Naive thymus-derived CD4-positive, alpha-beta T cell (primary cell): ENCODE results near the gene SPOCK3. TPM values are rescaled to one million over a fixed set of nuclear protein-coding genes. Genes with fewer than 3 reads are reported as not detected.

ENCODE experiments used
- ATAC-seq: fragments of 150-1000 bp; cut with Tn5 transposase; 2 replicates; pipeline ENCODE4 v1.10.0; 2021; ENCODE audit warnings: mild to moderate bottlenecking, moderate library complexity
- CTCF ChIA-PET: fragments of 350-600 bp; sonication (Branson Sonifier 250); formaldehyde crosslinking; loops from one replicate; lab custom pipeline; 2021; ENCODE audit warnings: antibody characterized with exemption; lab: Charles Lee
- POLR2A ChIA-PET: fragments of 350-600 bp; sonication (Branson Sonifier 250); formaldehyde crosslinking; loops from one replicate; lab custom pipeline; 2021; ENCODE audit warnings: antibody characterized with exemption, inconsistent platforms; lab: Charles Lee
- DNase-seq, 9 donors: peaks; one replicate each; pipeline versions ENCODE4 v3.0.0 to v3.0.0-alpha.2; 2020 to 2022; ENCODE audit warnings: mixed read lengths in 1 of 9
- H3K27ac ChIP-seq: one replicate; pipeline ENCODE4 v1.7.0; 2013; ENCODE audit warnings: mild to moderate bottlenecking, low read depth, low read length, moderate library complexity
- H3K27me3 ChIP-seq, 2 donors: one replicate each; pipeline ENCODE4 v1.7.0; 2013; ENCODE audit warnings: low read length in 2 of 2, mild to moderate bottlenecking in 2 of 2, moderate library complexity in 2 of 2; ENCODE audit not compliant: control insufficient read depth in 2 of 2, insufficient read depth in 2 of 2
- H3K36me3 ChIP-seq, 3 experiments: 1 replicate in 2 of 3; 2 replicates in 1 of 3; pipeline ENCODE4 v1.7.0; 2013; ENCODE audit warnings: low read length in 3 of 3, mild to moderate bottlenecking in 3 of 3, moderate library complexity in 1 of 3; ENCODE audit not compliant: insufficient read depth in 3 of 3, control insufficient read depth in 2 of 3
- H3K4me1 ChIP-seq, 2 donors: one replicate each; pipeline ENCODE4 v1.7.0; 2013; ENCODE audit warnings: low read length in 2 of 2, mild to moderate bottlenecking in 2 of 2, moderate library complexity in 1 of 2; ENCODE audit not compliant: control insufficient read depth in 2 of 2, insufficient read depth in 2 of 2
- H3K4me3 ChIP-seq: 2 replicates; pipeline ENCODE4 v1.7.0; 2013; ENCODE audit warnings: mild to moderate bottlenecking, low read length
- H3K9me3 ChIP-seq, 3 experiments: 1 replicate in 2 of 3; 2 replicates in 1 of 3; pipeline ENCODE4 v1.7.0; 2013; ENCODE audit warnings: low read length in 3 of 3; ENCODE audit not compliant: control insufficient read depth in 2 of 3
- H3K27ac Mint-ChIP-seq, 9 donors: one replicate each; pipeline ENCODE4 v1.8.0; 2020 to 2022; ENCODE audit warnings: mixed read lengths in 9 of 9, mild to moderate bottlenecking in 8 of 9, moderate library complexity in 5 of 9, inconsistent platforms in 2 of 9
- H3K27me3 Mint-ChIP-seq, 5 donors: one replicate each; pipeline ENCODE4 v1.8.0; 2021 to 2022; ENCODE audit warnings: mixed read lengths in 5 of 5, mild to moderate bottlenecking in 1 of 5
- H3K36me3 Mint-ChIP-seq, 5 donors: one replicate each; pipeline ENCODE4 v1.8.0; 2020 to 2022; ENCODE audit warnings: mixed read lengths in 5 of 5, mild to moderate bottlenecking in 3 of 5, inconsistent platforms in 1 of 5
- H3K4me1 Mint-ChIP-seq, 7 donors: one replicate each; pipeline ENCODE4 v1.8.0; 2020 to 2022; ENCODE audit warnings: mixed read lengths in 7 of 7, mild to moderate bottlenecking in 3 of 7, inconsistent platforms in 1 of 7
- H3K4me3 Mint-ChIP-seq, 10 donors: one replicate each; pipeline ENCODE4 v1.8.0; 2020 to 2022; ENCODE audit warnings: mild to moderate bottlenecking in 10 of 10, mixed read lengths in 10 of 10, moderate library complexity in 6 of 10, inconsistent platforms in 2 of 10
- H3K9me3 Mint-ChIP-seq, 11 donors: one replicate each; pipeline ENCODE4 v1.8.0; 2020 to 2022; ENCODE audit warnings: mixed read lengths in 11 of 11, mild to moderate bottlenecking in 4 of 11, inconsistent platforms in 1 of 11, moderate library complexity in 1 of 11
- intact Hi-C, 2 donors: fragments of 100-400 bp; cut with micrococcal nuclease; formaldehyde crosslinking; loops; one replicate each; pipeline ENCODE4 v1.15.1; 2023
- polyA plus RNA-seq, 2 donors: library from polyadenylated mRNA; unstranded; fragments of 300-500 nt; fragmentation: Illumina TruSeq; gene quantifications; one replicate each; pipeline ENCODE4 v1.2.3, GENCODE V29; 2021
- total RNA-seq, 6 experiments: library from RNA in 5 of 6; stranded (reverse) in 5 of 6; gene quantifications; 1 replicate in 5 of 6; 2 replicates in 1 of 6; pipeline ENCODE4 v1.2.3 and lab custom pipeline; 2021 to 2026

Gene SPOCK3
- total and polyA plus RNA-seq, 7 experiments from 2014 or later: 0.54 TPM; not detected in 6

GRCh38 chr4:167136270-167136669 lies 98.0 kb downstream of the SPOCK3 start:
- no peaks in the 10 kb centered on the region for H3K27me3 Mint-ChIP-seq
- H3K36me3 Mint-ChIP-seq: no peaks in the 10 kb centered on the region
- intact Hi-C loops: no loop called here
- Histone ChIP-seq H3K36me3 (no peaks in the 10 kb centered on the region), H3K4me1 (no peaks in the 10 kb centered on the region), H3K27ac (no peak overlapping the region), H3K27me3 (no peaks in the 10 kb centered on the region), H3K4me3 (no peak overlapping the region), H3K9me3 (no peaks in the 10 kb centered on the region)
- ATAC-seq: no peak
- no peak for DNase-seq
- no peak overlapping the region for H3K27ac Mint-ChIP-seq
- no peak overlapping the region for H3K4me3 Mint-ChIP-seq
- H3K9me3 Mint-ChIP-seq: peaks cover 0 to 6% (median 0%) of the 10 kb centered on the region in 11 donors
- ChIA-PET CTCF (no interaction called here), POLR2A (no interaction called here)
- H3K4me1 Mint-ChIP-seq: no peaks in the 10 kb centered on the region

GRCh38 chr4:167129146-167129545 lies 105.1 kb downstream of the SPOCK3 start:
- H3K27ac ChIP-seq: no peak overlapping the region
- DNase-seq (no peak), ATAC-seq (no peak)
- H3K9me3 Mint-ChIP-seq: peaks cover 0 to 14% (median 4%) of the 10 kb centered on the region in 11 donors
- no peak overlapping the region for H3K27ac Mint-ChIP-seq
- H3K9me3 ChIP-seq: no peaks in the 10 kb centered on the region
- H3K4me3 Mint-ChIP-seq: no peak overlapping the region
- no peaks in the 10 kb centered on the region for H3K36me3 ChIP-seq
- H3K4me1 ChIP-seq: no peaks in the 10 kb centered on the region
- H3K27me3 Mint-ChIP-seq: no peaks in the 10 kb centered on the region
- no peaks in the 10 kb centered on the region for H3K27me3 ChIP-seq
- no peak overlapping the region for H3K4me3 ChIP-seq
- H3K36me3 Mint-ChIP-seq: peaks cover 0 to 4% (median 0%) of the 10 kb centered on the region in 5 donors
- POLR2A ChIA-PET: no interaction called here
- intact Hi-C loops: no loop called here
- CTCF ChIA-PET: no interaction called here
- H3K4me1 Mint-ChIP-seq: no peaks in the 10 kb centered on the region

- Histone ChIP-seq H3K36me3 (no peaks in the 10 kb centered on the region), H3K4me1 (no peaks in the 10 kb centered on the region), H3K27me3 (no peaks in the 10 kb centered on the region), H3K4me3 (no peak overlapping the region), H3K9me3 (no peaks in the 10 kb centered on the region), H3K27ac (no peak overlapping the region)
- CTCF ChIA-PET: no interaction called here
- intact Hi-C loops: no loop called here
- DNase-seq: no peak
- Mint-ChIP-seq H3K27ac (no peak overlapping the region), H3K27me3 (no peaks in the 10 kb centered on the region), H3K36me3 (no peaks in the 10 kb centered on the region), H3K9me3 (peaks cover 0 to 8% (median 0%) of the 10 kb centered on the region in 11 donors), H3K4me1 (no peaks in the 10 kb centered on the region), H3K4me3 (no peak overlapping the region)
- no peak for ATAC-seq
- POLR2A ChIA-PET: no interaction called here
Measured at GRCh38 chr4:167119392-167119791, 114.9 kb downstream of the SPOCK3 start.

GRCh38 chr4:167117273-167117672 lies 117.0 kb downstream of the SPOCK3 start:
- no peaks in the 10 kb centered on the region for H3K36me3 Mint-ChIP-seq
- H3K9me3 Mint-ChIP-seq: peaks cover 0 to 7% (median 0%) of the 10 kb centered on the region in 11 donors
- Histone ChIP-seq H3K27ac (no peak overlapping the region), H3K4me3 (no peak overlapping the region), H3K4me1 (no peaks in the 10 kb centered on the region), H3K9me3 (no peaks in the 10 kb centered on the region), H3K36me3 (no peaks in the 10 kb centered on the region), H3K27me3 (no peaks in the 10 kb centered on the region)
- no peaks in the 10 kb centered on the region for H3K27me3 Mint-ChIP-seq
- H3K4me1 Mint-ChIP-seq: no peaks in the 10 kb centered on the region
- ChIA-PET CTCF (no interaction called here), POLR2A (no interaction called here)
- intact Hi-C loops: no loop called here
- no peak for ATAC-seq
- no peak overlapping the region for H3K27ac Mint-ChIP-seq
- no peak for DNase-seq
- H3K4me3 Mint-ChIP-seq: no peak overlapping the region

- DNase-seq (no peak), ATAC-seq (no peak)
- H3K4me1 Mint-ChIP-seq: no peaks in the 10 kb centered on the region
- Histone ChIP-seq H3K9me3 (no peaks in the 10 kb centered on the region), H3K27me3 (no peaks in the 10 kb centered on the region), H3K27ac (no peak overlapping the region), H3K36me3 (no peaks in the 10 kb centered on the region), H3K4me3 (no peak overlapping the region), H3K4me1 (no peaks in the 10 kb centered on the region)
- H3K36me3 Mint-ChIP-seq: no peaks in the 10 kb centered on the region
- peaks cover 0 to 7% (median 0%) of the 10 kb centered on the region in 11 donors for H3K9me3 Mint-ChIP-seq
- intact Hi-C loops: no loop called here
- POLR2A ChIA-PET: no interaction called here
- no peak overlapping the region for H3K27ac Mint-ChIP-seq
- H3K27me3 Mint-ChIP-seq: no peaks in the 10 kb centered on the region
- H3K4me3 Mint-ChIP-seq: no peak overlapping the region
- CTCF ChIA-PET: no interaction called here
Measured at GRCh38 chr4:167114416-167114971, 119.8 kb downstream of the SPOCK3 start.

- DNase-seq: no peak
- no peak for ATAC-seq
- ChIA-PET CTCF (no interaction called here), POLR2A (interaction anchor here (0.6 kb wide), 1 partner anchor 567 kb away, joined by 3 read pairs; no protein-coding TSS in a partner anchor)
- no peak overlapping the region for H3K4me3 ChIP-seq
- no peak overlapping the region for H3K27ac ChIP-seq
- H3K27ac Mint-ChIP-seq: no peak overlapping the region
- H3K27me3 Mint-ChIP-seq: no peaks in the 10 kb centered on the region
- no peaks in the 10 kb centered on the region for H3K36me3 ChIP-seq
- H3K27me3 ChIP-seq: no peaks in the 10 kb centered on the region
- no peak overlapping the region for H3K4me3 Mint-ChIP-seq
- H3K4me1 ChIP-seq: no peaks in the 10 kb centered on the region
- H3K36me3 Mint-ChIP-seq: no peaks in the 10 kb centered on the region
- no peaks in the 10 kb centered on the region for H3K4me1 Mint-ChIP-seq
- intact Hi-C loops: no loop called here
- H3K9me3 ChIP-seq: no peaks in the 10 kb centered on the region
- peaks cover 0 to 10% (median 0%) of the 10 kb centered on the region in 11 donors for H3K9me3 Mint-ChIP-seq
Measured at GRCh38 chr4:167111622-167112021, 122.7 kb downstream of the SPOCK3 start.

GRCh38 chr4:167111092-167111491 lies 123.2 kb downstream of the SPOCK3 start:
- Histone ChIP-seq H3K36me3 (no peaks in the 10 kb centered on the region), H3K27ac (no peak overlapping the region), H3K4me1 (no peaks in the 10 kb centered on the region), H3K27me3 (no peaks in the 10 kb centered on the region), H3K9me3 (no peaks in the 10 kb centered on the region), H3K4me3 (no peak overlapping the region)
- ATAC-seq: no peak
- Mint-ChIP-seq H3K4me3 (no peak overlapping the region), H3K27me3 (no peaks in the 10 kb centered on the region), H3K4me1 (no peaks in the 10 kb centered on the region), H3K27ac (no peak overlapping the region), H3K36me3 (no peaks in the 10 kb centered on the region), H3K9me3 (peaks cover 0 to 10% (median 0%) of the 10 kb centered on the region in 11 donors)
- intact Hi-C loops: no loop called here
- POLR2A ChIA-PET: no interaction called here
- DNase-seq: no peak
- CTCF ChIA-PET: no interaction called here
